ENCODE measurements around the gene SEMA4D. TPM values are rescaled to one million over a fixed set of nuclear protein-coding genes. Genes with fewer than 3 reads are reported as not detected.

SEMA4D gene
- polyA plus RNA-seq, 1 donor from 2014 or later = 34.0 TPM

GRCh38 chr9:89362647-89363310 is 135.1 kb downstream of the SEMA4D start:
- no peaks in the 10 kb centered on the region for H3K9me2 ChIP-seq (ENCODE audit: insufficient read depth, low read length)
- TF ChIP-seq REST (IDR thresholded peaks at IDR 0.05; ENCODE audit: borderline replicate concordance) (no peak), TAF1 (IDR thresholded peaks at IDR 0.05; ENCODE audit: low read depth) (no peak), EP300 (conservative IDR thresholded peaks at IDR 0.05; ENCODE audit: poor library complexity, severe bottlenecking) (no peak), EZH2 (IDR thresholded peaks at IDR 0.05; ENCODE audit: borderline replicate concordance, insufficient read depth, low read length, poor library complexity, severe bottlenecking) (no peak), RAD21 (conservative IDR thresholded peaks at IDR 0.05) (no peak), POLR2AphosphoS5 (IDR thresholded peaks at IDR 0.05) (no peak), MXI1 (conservative IDR thresholded peaks at IDR 0.05; ENCODE audit: poor library complexity, severe bottlenecking) (no peak), SMC3 (conservative IDR thresholded peaks at IDR 0.05; ENCODE audit: poor library complexity) (no peak)
- TF ChIP-seq, protein P1, sequence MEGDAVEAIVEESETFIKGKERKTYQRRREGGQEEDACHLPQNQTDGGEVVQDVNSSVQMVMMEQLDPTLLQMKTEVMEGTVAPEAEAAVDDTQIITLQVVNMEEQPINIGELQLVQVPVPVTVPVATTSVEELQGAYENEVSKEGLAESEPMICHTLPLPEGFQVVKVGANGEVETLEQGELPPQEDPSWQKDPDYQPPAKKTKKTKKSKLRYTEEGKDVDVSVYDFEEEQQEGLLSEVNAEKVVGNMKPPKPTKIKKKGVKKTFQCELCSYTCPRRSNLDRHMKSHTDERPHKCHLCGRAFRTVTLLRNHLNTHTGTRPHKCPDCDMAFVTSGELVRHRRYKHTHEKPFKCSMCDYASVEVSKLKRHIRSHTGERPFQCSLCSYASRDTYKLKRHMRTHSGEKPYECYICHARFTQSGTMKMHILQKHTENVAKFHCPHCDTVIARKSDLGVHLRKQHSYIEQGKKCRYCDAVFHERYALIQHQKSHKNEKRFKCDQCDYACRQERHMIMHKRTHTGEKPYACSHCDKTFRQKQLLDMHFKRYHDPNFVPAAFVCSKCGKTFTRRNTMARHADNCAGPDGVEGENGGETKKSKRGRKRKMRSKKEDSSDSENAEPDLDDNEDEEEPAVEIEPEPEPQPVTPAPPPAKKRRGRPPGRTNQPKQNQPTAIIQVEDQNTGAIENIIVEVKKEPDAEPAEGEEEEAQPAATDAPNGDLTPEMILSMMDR (IDR thresholded peaks at IDR 0.05; ENCODE audit: poor library complexity, severe bottlenecking) = no peak
- no peaks in the 10 kb centered on the region for H4K20me1 ChIP-seq (ENCODE audit: insufficient read depth)
- H3K27ac ChIP-seq (ENCODE audit: low read length) = no peak overlapping the region
- H2AFZ ChIP-seq (ENCODE audit: low read depth, low read length) = no peak overlapping the region
- H3K9ac ChIP-seq (ENCODE audit: low read length) = no peak overlapping the region
- no peaks in the 10 kb centered on the region for H3K9me3 ChIP-seq (ENCODE audit: low read length)
- H3K79me2 ChIP-seq (replicated peaks; ENCODE audit: insufficient read depth, low read length) = no peaks in the 10 kb centered on the region
- H3K36me3 ChIP-seq (ENCODE audit: insufficient read depth, low read length) = peaks cover 11% of the 10 kb centered on the region
- H3F3A ChIP-seq (ENCODE audit: insufficient read depth, low read length, poor library complexity, severe bottlenecking) = no peaks in the 10 kb centered on the region
- H3K4me3 ChIP-seq (ENCODE audit: low read length) = no peak overlapping the region
- no peak overlapping the region for H3K4me2 ChIP-seq (ENCODE audit: low read length)
- H3K27me3 ChIP-seq (ENCODE audit: insufficient read depth, low read depth, low read length) = no peaks in the 10 kb centered on the region

DNA sequence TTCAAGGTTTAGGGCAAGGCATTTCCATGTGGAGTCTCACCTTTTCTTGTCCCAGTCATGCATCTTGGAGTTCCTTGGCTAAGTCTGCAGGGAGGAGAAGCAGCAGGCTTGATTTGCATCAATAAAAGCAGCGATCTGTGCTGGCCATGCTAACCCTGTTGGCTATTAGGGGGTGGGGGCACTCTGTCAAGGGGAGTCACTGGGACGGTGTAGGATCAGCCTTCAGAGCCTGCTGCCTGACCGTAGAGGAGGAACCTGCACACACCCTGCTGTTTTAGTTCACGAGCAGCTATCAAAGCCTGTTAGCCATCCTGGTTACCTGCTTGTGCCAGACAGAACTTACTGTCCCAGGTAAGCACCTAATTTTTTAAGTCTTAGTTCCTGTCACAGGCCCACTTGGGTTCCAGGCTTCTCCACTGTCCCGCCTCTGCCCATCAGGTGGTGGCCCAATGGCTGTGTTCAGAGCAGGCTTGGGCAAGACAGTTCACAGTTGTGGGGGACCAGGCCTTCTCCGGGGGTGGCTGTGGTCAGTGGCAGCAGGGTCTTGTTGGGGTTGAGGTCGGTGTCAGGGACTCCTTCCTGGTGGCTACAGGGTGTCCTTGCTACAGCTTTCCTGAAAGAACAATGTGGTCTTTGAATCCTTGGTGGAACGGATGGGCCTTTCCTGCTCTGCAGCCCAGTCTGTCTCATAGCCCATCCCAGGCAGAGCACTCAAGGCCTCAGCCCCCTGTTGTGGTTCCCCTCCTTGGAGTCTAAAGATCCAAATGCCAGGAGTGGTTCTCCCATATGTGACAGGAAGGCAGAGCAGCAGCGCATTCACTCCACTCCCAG is 135.9 kb downstream of the SEMA4D start:
- no peak for TF ChIP-seq EZH2 (IDR thresholded peaks at IDR 0.05; ENCODE audit: borderline replicate concordance, insufficient read depth, low read length, poor library complexity, severe bottlenecking)
- no peak for TF ChIP-seq POLR2AphosphoS5 (IDR thresholded peaks at IDR 0.05)
- TF ChIP-seq REST (IDR thresholded peaks at IDR 0.05; ENCODE audit: borderline replicate concordance) = no peak
- TF ChIP-seq RAD21 (conservative IDR thresholded peaks at IDR 0.05) = no peak
- no peak for TF ChIP-seq TAF1 (IDR thresholded peaks at IDR 0.05; ENCODE audit: low read depth)
- no peak for TF ChIP-seq EP300 (conservative IDR thresholded peaks at IDR 0.05; ENCODE audit: poor library complexity, severe bottlenecking)
- TF ChIP-seq MXI1 (conservative IDR thresholded peaks at IDR 0.05; ENCODE audit: poor library complexity, severe bottlenecking) = no peak
- TF ChIP-seq SMC3 (conservative IDR thresholded peaks at IDR 0.05; ENCODE audit: poor library complexity) = no peak
- TF ChIP-seq, protein P1 (IDR thresholded peaks at IDR 0.05; ENCODE audit: poor library complexity, severe bottlenecking) = no peak
- Histone ChIP-seq H3K9me2 (ENCODE audit: insufficient read depth, low read length) (no peaks in the 10 kb centered on the region), H3K4me3 (ENCODE audit: low read length) (no peak overlapping the region), H3K79me2 (replicated peaks; ENCODE audit: insufficient read depth, low read length) (no peaks in the 10 kb centered on the region), H3K9ac (ENCODE audit: low read length) (no peak overlapping the region), H2AFZ (ENCODE audit: low read depth, low read length) (no peak overlapping the region), H3K36me3 (ENCODE audit: insufficient read depth, low read length) (peaks cover 11% of the 10 kb centered on the region), H4K20me1 (ENCODE audit: insufficient read depth) (no peaks in the 10 kb centered on the region), H3K27me3 (ENCODE audit: insufficient read depth, low read depth, low read length) (no peaks in the 10 kb centered on the region), H3K9me3 (ENCODE audit: low read length) (no peaks in the 10 kb centered on the region), H3K27ac (ENCODE audit: low read length) (no peak overlapping the region), H3F3A (ENCODE audit: insufficient read depth, low read length, poor library complexity, severe bottlenecking) (no peaks in the 10 kb centered on the region), H3K4me2 (ENCODE audit: low read length) (no peak overlapping the region)
